Muscle of leg (tissue), 11 donors: ENCODE data around the gene GALNT12. TPM values are rescaled to one million over a fixed set of nuclear protein-coding genes. Genes with fewer than 3 reads are reported as not detected.

ENCODE experiments used
- DNase-seq: peaks from one replicate; pipeline ENCODE4 v3.0.0; 2013
- H3K27ac ChIP-seq: one replicate; pipeline ENCODE4 v1.5.1; 2013; ENCODE audit warnings: mild to moderate bottlenecking, low read length, control low read depth
- H3K27me3 ChIP-seq: one replicate; pipeline ENCODE4 v1.6.1; 2013; ENCODE audit warnings: low read length; ENCODE audit not compliant: control insufficient read depth, insufficient read depth
- H3K36me3 ChIP-seq: one replicate; pipeline ENCODE4 v1.6.1; 2013; ENCODE audit warnings: low read length; ENCODE audit not compliant: control insufficient read depth, insufficient read depth
- H3K4me1 ChIP-seq: one replicate; pipeline ENCODE4 v1.6.1; 2013; ENCODE audit warnings: low read length; ENCODE audit not compliant: control insufficient read depth, insufficient read depth
- H3K4me3 ChIP-seq: one replicate; pipeline ENCODE4 v1.5.1; 2013; ENCODE audit warnings: low read length, control low read depth
- H3K9me3 ChIP-seq: replicated peaks from 2 replicates; pipeline ENCODE4 v1.6.1; 2013; ENCODE audit warnings: low read depth, low read length; ENCODE audit not compliant: control insufficient read depth
- WGBS: methylation state at CpG from one replicate; pipeline ENCODE4 v1.1.5; 2013; ENCODE audit warnings: missing lambda C conversion rate; ENCODE audit not compliant: insufficient coverage; 5-methylcytosine and 5-hydroxymethylcytosine counted together
- polyA plus RNA-seq, 8 donors: library from polyadenylated mRNA; unstranded; fragments of 120-200 nt; gene quantifications; one replicate each; pipeline versions ENCODE4 v1.2.1 to v1.2.3, GENCODE V29; 2013; ENCODE audit warnings: inconsistent platforms in 1 of 8, low replicate concordance in 1 of 8; ENCODE audit not compliant: insufficient read length in 8 of 8, insufficient read depth in 1 of 8
- total RNA-seq: library from RNA; stranded (reverse); fragments of 120-200 nt; gene quantifications from one replicate; pipeline ENCODE4 v1.2.4, GENCODE V29; 2013

GALNT12 gene
- total and polyA plus RNA-seq, 9 donors: 2.7 to 4.6 (median 3.6) TPM

GRCh38 chr9:98791608-98792490, 15.6 kb upstream of the GALNT12 start:
- WGBS: 64% methylated on average over 15 of the region's 18 CpGs
- DNase-seq: no peak

GRCh38 chr9:98793031-98793430, 14.4 kb upstream of the GALNT12 start:
- no peaks in the 10 kb centered on the region for H3K27me3 ChIP-seq
- DNase-seq: no peak
- no peak overlapping the region for H3K27ac ChIP-seq
- H3K4me1 ChIP-seq: peaks cover 25% of the 10 kb centered on the region
- no peaks in the 10 kb centered on the region for H3K9me3 ChIP-seq
- H3K4me3 ChIP-seq: no peak overlapping the region
- peaks cover 8% of the 10 kb centered on the region for H3K36me3 ChIP-seq
- WGBS: 56% methylated on average over 1 of the region's 2 CpGs

More at GRCh38 chr9:98791608-98792490, 15.6 kb upstream of the GALNT12 start:
- H3K4me3 ChIP-seq: no peak overlapping the region
- H3K27me3 ChIP-seq: no peaks in the 10 kb centered on the region
- no peaks in the 10 kb centered on the region for H3K9me3 ChIP-seq
- H3K4me1 ChIP-seq: peaks cover 27% of the 10 kb centered on the region
- peaks cover 11% of the 10 kb centered on the region for H3K36me3 ChIP-seq
- peak overlapping the region; percentile 43 for H3K27ac ChIP-seq

GRCh38 chr9:98794802-98795201, 12.7 kb upstream of the GALNT12 start:
- H3K9me3 ChIP-seq: no peaks in the 10 kb centered on the region
- peaks cover 2% of the 10 kb centered on the region for H3K27me3 ChIP-seq
- no peak for DNase-seq
- H3K36me3 ChIP-seq: peaks cover 4% of the 10 kb centered on the region
- 83% methylated on average over 3 of the region's 3 CpGs for WGBS
- no peak overlapping the region for H3K4me3 ChIP-seq
- H3K27ac ChIP-seq: no peak overlapping the region
- H3K4me1 ChIP-seq: peaks cover 25% of the 10 kb centered on the region

GRCh38 chr9:98795295-98795955, 12.0 kb upstream of the GALNT12 start:
- DNase-seq: no peak
- peak overlapping the region; percentile 44 for H3K4me3 ChIP-seq
- H3K27me3 ChIP-seq: peaks cover 2% of the 10 kb centered on the region
- H3K27ac ChIP-seq: no peak overlapping the region
- WGBS: 49% methylated on average over 9 of the region's 12 CpGs
- H3K4me1 ChIP-seq: peaks cover 25% of the 10 kb centered on the region
- no peaks in the 10 kb centered on the region for H3K36me3 ChIP-seq
- H3K9me3 ChIP-seq: no peaks in the 10 kb centered on the region

GRCh38 chr9:98795970-98796363, 11.5 kb upstream of the GALNT12 start:
- under 1% methylated on average over 48 of the region's 48 CpGs for WGBS
- peaks cover 2% of the 10 kb centered on the region for H3K27me3 ChIP-seq
- H3K9me3 ChIP-seq: no peaks in the 10 kb centered on the region
- H3K4me1 ChIP-seq: peaks cover 20% of the 10 kb centered on the region
- peak overlapping the region; percentile 44 for H3K4me3 ChIP-seq
- no peaks in the 10 kb centered on the region for H3K36me3 ChIP-seq
- H3K27ac ChIP-seq: no peak overlapping the region
- peak; percentile 41 for DNase-seq

- Histone ChIP-seq H3K9me3 (no peaks in the 10 kb centered on the region), H3K36me3 (no peaks in the 10 kb centered on the region), H3K27me3 (peaks cover 2% of the 10 kb centered on the region), H3K27ac (peak within 1 kb of the TSS; percentile 69), H3K4me1 (peaks cover 16% of the 10 kb centered on the region), H3K4me3 (peak within 1 kb of the TSS; percentile 69)
- WGBS: under 1% methylated on average over 82 of the region's 86 CpGs
- DNase-seq: peak; percentile 92
Measured at GRCh38 chr9:98796364-98797101, 10.9 kb upstream of the GALNT12 start, which contains the start of gene ANKS6. Gene ANKS6, minus strand, starts transcription at chr9:98796555. Its CDS starts 64 bp downstream, at chr9:98796491.

- peaks cover 10% of the 10 kb centered on the region for H3K4me1 ChIP-seq
- DNase-seq: no peak
- WGBS: no CpG with 5 or more reads among the region's 4 CpGs
- no peak overlapping the region for H3K4me3 ChIP-seq
- H3K36me3 ChIP-seq: no peaks in the 10 kb centered on the region
- H3K27ac ChIP-seq: no peak overlapping the region
- H3K9me3 ChIP-seq: no peaks in the 10 kb centered on the region
- H3K27me3 ChIP-seq: peaks cover 4% of the 10 kb centered on the region
Measured at GRCh38 chr9:98797491-98797890, 10.0 kb upstream of the GALNT12 start.

- no peak overlapping the region for H3K27ac ChIP-seq
- DNase-seq: no peak
- H3K36me3 ChIP-seq: no peaks in the 10 kb centered on the region
- peaks cover 11% of the 10 kb centered on the region for H3K27me3 ChIP-seq
- H3K4me1 ChIP-seq: peaks cover 10% of the 10 kb centered on the region
- WGBS: no CpG with 5 or more reads among the region's 3 CpGs
- H3K4me3 ChIP-seq: no peak overlapping the region
- H3K9me3 ChIP-seq: no peaks in the 10 kb centered on the region
Measured at GRCh38 chr9:98798254-98798653, 9.2 kb upstream of the GALNT12 start.

- Histone ChIP-seq H3K4me3 (no peak overlapping the region), H3K9me3 (no peaks in the 10 kb centered on the region), H3K27me3 (peaks cover 16% of the 10 kb centered on the region), H3K27ac (no peak overlapping the region), H3K36me3 (no peaks in the 10 kb centered on the region), H3K4me1 (no peaks in the 10 kb centered on the region)
- 86% methylated on average over 1 of the region's 1 CpG for WGBS
- no peak for DNase-seq
Measured at GRCh38 chr9:98801561-98801960, 5.9 kb upstream of the GALNT12 start.

GRCh38 chr9:98801969-98802371, 5.5 kb upstream of the GALNT12 start:
- 100% methylated on average over 1 of the region's 1 CpG for WGBS
- no peak for DNase-seq
- no peaks in the 10 kb centered on the region for H3K36me3 ChIP-seq

More at GRCh38 chr9:98801969-98802371, 5.5 kb upstream of the GALNT12 start:
- Histone ChIP-seq H3K9me3 (no peaks in the 10 kb centered on the region), H3K4me1 (no peaks in the 10 kb centered on the region), H3K4me3 (no peak overlapping the region), H3K27me3 (peaks cover 16% of the 10 kb centered on the region), H3K27ac (no peak overlapping the region)
